Colonic mucosa (tissue), 4 donors: ENCODE measurements around the gene RNF25. TPM values are rescaled to one million over a fixed set of nuclear protein-coding genes. Genes with fewer than 3 reads are reported as not detected.
A peak's percentile ranks its signal among the peaks of the same experiment; 100 is the strongest.

ENCODE experiments used
- DNase-seq: peaks from one replicate; pipeline ENCODE4 v3.0.0-alpha.2; 2020
- H3K27ac ChIP-seq: fragments of 200-600 bp; one replicate; pipeline ENCODE4 v1.8.0; 2021
- H3K27me3 ChIP-seq: fragments of 200-600 bp; one replicate; pipeline ENCODE4 v1.8.0; 2021
- H3K36me3 ChIP-seq: fragments of 200-600 bp; one replicate; pipeline ENCODE4 v1.8.0; 2021
- H3K4me1 ChIP-seq: fragments of 200-600 bp; one replicate; pipeline ENCODE4 v1.8.0; 2021; ENCODE audit warnings: mild to moderate bottlenecking
- H3K4me3 ChIP-seq: fragments of 200-600 bp; one replicate; pipeline ENCODE4 v1.8.0; 2021
- H3K9ac ChIP-seq, 2 donors: one replicate each; pipeline ENCODE4 v1.7.0; 2013; ENCODE audit warnings: control low read depth in 2 of 2, low read depth in 2 of 2, low read length in 2 of 2
- H3K9me3 ChIP-seq: fragments of 200-600 bp; one replicate; pipeline ENCODE4 v1.8.0; 2021
- CTCF ChIP-seq: fragments of 200-600 bp; IDR thresholded peaks from one replicate; pipeline ENCODE4 v1.8.0; 2022; ENCODE audit warnings: antibody characterized with exemption, mild to moderate bottlenecking
- intact Hi-C: fragments of 100-400 bp; cut with DNase I; formaldehyde crosslinking; loops from one replicate; pipeline ENCODE4 v1.14.1; 2022
- total RNA-seq, 2 donors: library from RNA; stranded (reverse); fragmentation: NEBNext Ultra II Directional in 1 of 2; extraction: Animal tissue kit (Norgen Biotek cat#: 25700) in 1 of 2; gene quantifications; one replicate each; pipeline ENCODE4 v1.2.1, GENCODE V29; 2021
- donor health status: healthy.
- donor health status: DM: no; HTN: no; CAD: no.
- donor health status: DM: no; HTN: no; CAD: no.

Gene RNF25
- total RNA-seq, 2 donors from 2014 or later: 12.6 to 20.7 TPM

DNA sequence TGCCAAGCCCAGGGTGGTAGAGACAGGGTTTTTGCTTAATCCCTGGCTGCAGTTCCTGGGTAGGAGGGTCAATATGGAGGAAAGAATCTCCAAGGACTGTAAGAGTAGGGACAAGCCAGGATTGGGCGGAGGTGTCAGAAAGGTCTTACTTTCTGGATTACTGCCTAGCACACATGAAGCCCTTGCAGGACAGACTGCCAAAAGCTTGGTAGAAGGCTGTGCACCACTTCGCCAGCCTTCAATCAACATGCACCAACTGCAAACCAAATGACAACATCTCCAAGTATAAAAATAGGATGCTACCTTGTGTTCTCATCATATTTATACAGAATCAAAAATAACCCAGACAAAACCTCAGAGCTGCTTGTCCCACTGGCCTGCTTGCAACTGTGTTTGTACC, 16.1 kb downstream of the RNF25 start:
- intact Hi-C loops: no loop called here
- DNase-seq: no peak
- no peak for TF ChIP-seq CTCF
- H3K4me1 ChIP-seq: peaks cover 8% of the 10 kb centered on the region
- no peaks in the 10 kb centered on the region for H3K27me3 ChIP-seq
- no peak overlapping the region for H3K27ac ChIP-seq
- H3K4me3 ChIP-seq: no peak overlapping the region
- H3K9me3 ChIP-seq: no peaks in the 10 kb centered on the region
- H3K36me3 ChIP-seq: peaks cover 6% of the 10 kb centered on the region
- H3K9ac ChIP-seq: no peak overlapping the region

DNA sequence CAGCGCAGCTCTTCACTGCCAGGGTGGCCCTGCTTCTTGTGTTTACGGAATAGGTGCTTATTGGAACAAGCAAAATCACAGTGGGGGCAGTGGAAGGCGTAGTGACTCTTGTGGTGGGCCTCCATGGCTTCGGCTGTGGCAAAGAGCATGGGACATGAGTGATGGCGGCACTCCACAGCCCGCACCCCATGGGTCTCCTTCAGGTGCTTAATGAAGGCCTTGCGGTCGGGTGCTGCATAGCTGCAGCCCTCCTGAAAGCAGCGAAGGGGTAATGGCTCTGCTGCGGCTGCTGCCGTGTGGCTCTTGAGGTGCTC, 23.1 kb downstream of the RNF25 start:
- no peak overlapping the region for H3K4me3 ChIP-seq
- intact Hi-C loops: loop anchor here (10.0 kb wide), 1 partner anchor 244 kb away; no protein-coding TSS in a partner anchor

DNA sequence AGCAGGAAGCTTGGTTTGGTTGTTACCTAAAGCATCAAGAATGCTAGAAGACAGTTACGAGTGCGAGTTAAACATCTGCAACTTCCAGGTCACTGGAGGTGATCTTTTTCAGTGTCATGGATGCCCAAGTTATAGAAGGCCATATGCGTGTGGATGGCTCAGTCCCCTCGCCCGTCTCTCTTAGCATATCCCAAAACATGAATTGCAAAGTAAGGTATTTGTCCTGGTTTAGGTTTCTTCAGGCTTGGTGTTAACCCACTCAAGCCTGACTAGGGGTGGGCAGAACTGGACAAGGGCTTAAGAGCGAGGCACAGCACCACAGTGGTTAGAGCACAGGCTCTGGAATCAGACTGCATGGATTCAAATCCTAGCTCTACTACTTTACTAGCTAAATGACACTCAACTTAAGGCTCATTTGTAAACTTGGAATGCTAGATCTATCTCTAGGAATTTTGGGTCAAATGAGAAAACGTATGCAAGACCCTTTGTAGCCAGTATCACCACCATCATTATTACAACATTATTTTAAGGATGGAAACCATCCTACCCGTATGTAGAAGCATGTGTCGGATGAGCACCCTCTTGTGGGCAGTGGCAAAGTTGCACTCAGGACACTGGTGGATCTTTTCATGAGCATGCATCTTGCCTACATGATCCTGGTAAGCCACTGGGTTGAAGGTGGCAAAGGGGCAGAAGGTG, 23.6 kb downstream of the RNF25 start:
- peak; percentile 53 for DNase-seq
- H3K4me1 ChIP-seq: no peaks in the 10 kb centered on the region
- H3K4me3 ChIP-seq: no peak overlapping the region
- H3K27me3 ChIP-seq: no peaks in the 10 kb centered on the region
- intact Hi-C loops: loop anchor here (10.0 kb wide), 1 partner anchor 243 kb away; no protein-coding TSS in a partner anchor
- no peak overlapping the region for H3K9ac ChIP-seq
- no peak overlapping the region for H3K27ac ChIP-seq
- peaks cover 30% of the 10 kb centered on the region for H3K36me3 ChIP-seq
- no peaks in the 10 kb centered on the region for H3K9me3 ChIP-seq
- TF ChIP-seq CTCF: peak; percentile 85

More for the DNA sequence above, 23.1 kb downstream of the RNF25 start:
- TF ChIP-seq CTCF: no peak
- no peak overlapping the region for H3K27ac ChIP-seq
- no peaks in the 10 kb centered on the region for H3K4me1 ChIP-seq
- no peak for DNase-seq
- H3K9ac ChIP-seq: no peak overlapping the region
- H3K9me3 ChIP-seq: no peaks in the 10 kb centered on the region
- H3K27me3 ChIP-seq: no peaks in the 10 kb centered on the region
- H3K36me3 ChIP-seq: peaks cover 30% of the 10 kb centered on the region

DNA sequence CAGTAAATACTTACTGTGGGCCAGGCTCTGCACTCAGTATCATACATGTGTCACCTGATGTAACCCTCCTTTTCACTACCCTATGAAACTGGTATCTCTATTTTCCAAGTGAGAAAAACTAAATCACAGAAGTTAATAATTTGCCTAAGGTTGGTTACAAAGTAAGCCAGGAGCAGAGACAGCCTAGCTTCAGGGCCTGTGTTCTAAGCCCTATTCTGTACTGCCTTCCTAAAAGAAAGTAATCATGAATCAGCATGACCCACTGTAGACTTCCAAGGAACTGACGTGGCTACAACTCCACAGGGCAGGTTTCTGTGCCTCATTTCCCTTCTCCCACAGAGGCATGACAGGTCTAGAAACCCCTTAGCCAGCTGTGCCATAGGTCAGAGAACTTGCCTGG, 26.7 kb downstream of the RNF25 start:
- Histone ChIP-seq H3K36me3 (peaks cover 24% of the 10 kb centered on the region), H3K9ac (no peak overlapping the region), H3K4me1 (no peaks in the 10 kb centered on the region), H3K27ac (no peak overlapping the region), H3K27me3 (no peaks in the 10 kb centered on the region), H3K4me3 (no peak overlapping the region), H3K9me3 (no peaks in the 10 kb centered on the region)
- DNase-seq: no peak
- intact Hi-C loops: loop anchor here (10.0 kb wide), 1 partner anchor 240 kb away; no protein-coding TSS in a partner anchor
- TF ChIP-seq CTCF: no peak

DNA sequence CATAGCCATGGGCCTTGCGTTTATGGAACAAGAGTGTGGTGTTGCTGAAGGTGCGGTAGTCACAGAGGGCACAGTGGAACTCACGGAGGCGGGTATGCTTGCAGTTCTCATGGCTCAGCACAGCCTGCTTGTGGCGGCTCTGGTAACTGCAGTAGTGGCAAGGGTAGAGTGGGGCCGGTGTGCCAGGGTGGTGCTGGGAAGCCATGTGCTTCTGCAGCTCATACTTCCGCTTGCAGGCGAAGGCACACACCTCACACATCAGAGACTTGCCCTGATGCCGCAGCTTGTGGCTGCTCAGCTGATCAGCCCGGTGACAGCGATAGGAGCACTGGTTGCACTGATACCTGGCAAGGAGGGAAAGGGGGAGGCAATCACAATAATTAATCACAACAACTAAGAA, 27.1 kb downstream of the RNF25 start:
- Histone ChIP-seq H3K4me3 (no peak overlapping the region), H3K36me3 (peaks cover 24% of the 10 kb centered on the region), H3K27ac (no peak overlapping the region), H3K4me1 (no peaks in the 10 kb centered on the region), H3K27me3 (no peaks in the 10 kb centered on the region), H3K9me3 (no peaks in the 10 kb centered on the region), H3K9ac (no peak overlapping the region)
- no peak for TF ChIP-seq CTCF
- intact Hi-C loops: loop anchor here (10.0 kb wide), 1 partner anchor 240 kb away; no protein-coding TSS in a partner anchor
- no peak for DNase-seq
